HepG2 (cell line): Measurements from ENCODE around the gene GNG3. TPM values are rescaled to one million over a fixed set of nuclear protein-coding genes. Genes with fewer than 3 reads are reported as not detected.

ENCODE experiments used
- ATAD3A ChIP-seq: sonication (generic); formaldehyde crosslinking; IDR thresholded peaks from 2 replicates; pipeline ENCODE4 v1.4.0; 2020; ENCODE audit warnings: missing genetic modification reagents
- ESRRA ChIP-seq: sonication (generic); formaldehyde crosslinking; IDR thresholded peaks from 2 replicates; pipeline ENCODE4 v1.5.1; 2020; ENCODE audit warnings: mild to moderate bottlenecking, low read depth, missing genetic modification reagents
- MYC ChIP-seq: sonication (generic); formaldehyde crosslinking; IDR thresholded peaks from 2 replicates; pipeline ENCODE4 v1.9.0; 2021; ENCODE audit warnings: missing genetic modification reagents, borderline replicate concordance
- MZF1 ChIP-seq: sonication (generic); formaldehyde crosslinking; IDR thresholded peaks from 2 replicates; pipeline ENCODE4 v1.8.1; 2023; ENCODE audit warnings: mild to moderate bottlenecking, missing genetic modification reagents, borderline replicate concordance
- PTBP1 ChIP-seq: fragments of 200-400 bp; formaldehyde crosslinking; IDR thresholded peaks from 2 replicates; pipeline ENCODE4 v1.6.1; 2018; ENCODE audit warnings: low read length, low read depth; ENCODE audit not compliant: poor library complexity, severe bottlenecking
- SAFB2 ChIP-seq: sonication (generic); formaldehyde crosslinking; IDR thresholded peaks from 2 replicates; pipeline ENCODE4 v1.5.1; 2020; ENCODE audit warnings: missing genetic modification reagents, low read depth, mild to moderate bottlenecking, borderline replicate concordance
- SRSF9 ChIP-seq: fragments of 200-400 bp; formaldehyde crosslinking; IDR thresholded peaks from 2 replicates; pipeline ENCODE4 v1.6.1; 2018; ENCODE audit warnings: borderline replicate concordance, mild to moderate bottlenecking, low read depth, low read length; ENCODE audit not compliant: insufficient read depth, poor library complexity, severe bottlenecking
- TBX2 ChIP-seq: sonication (generic); formaldehyde crosslinking; IDR thresholded peaks from 2 replicates; pipeline ENCODE4 v1.5.0; 2020; ENCODE audit warnings: missing genetic modification reagents, mild to moderate bottlenecking, borderline replicate concordance
- YY1 ChIP-seq: IDR thresholded peaks from 2 replicates; pipeline ENCODE4 v1.6.1; 2011; ENCODE audit warnings: low read length, low read depth, moderate library complexity, mild to moderate bottlenecking; ENCODE audit not compliant: insufficient read depth, insufficient replicate concordance
- ZFAT ChIP-seq: sonication (generic); formaldehyde crosslinking; conservative IDR thresholded peaks from 2 replicates; pipeline ENCODE4 v1.8.1; 2023; ENCODE audit warnings: missing genetic modification reagents, inconsistent platforms
- ZFP36L1 ChIP-seq: sonication (generic); formaldehyde crosslinking; IDR thresholded peaks from 2 replicates; pipeline ENCODE4 v1.8.0; 2022; ENCODE audit warnings: mild to moderate bottlenecking, missing genetic modification reagents, moderate library complexity
- ZNF136 ChIP-seq: sonication (generic); formaldehyde crosslinking; IDR thresholded peaks from 2 replicates; pipeline ENCODE4 v1.8.1; 2022; ENCODE audit warnings: low read depth, mild to moderate bottlenecking, moderate library complexity, missing genetic modification reagents
- ZNF33A ChIP-seq: sonication (generic); formaldehyde crosslinking; IDR thresholded peaks from 2 replicates; pipeline ENCODE4 v1.5.1; 2020; ENCODE audit warnings: missing genetic modification reagents, mild to moderate bottlenecking, moderate library complexity, borderline replicate concordance
- ZNF629 ChIP-seq: sonication (generic); formaldehyde crosslinking; conservative IDR thresholded peaks from 2 replicates; pipeline ENCODE4 v1.5.0; 2020; ENCODE audit warnings: missing genetic modification reagents
- ZNF766 ChIP-seq: sonication (generic); formaldehyde crosslinking; IDR thresholded peaks from 2 replicates; pipeline ENCODE4 v1.5.0; 2020; ENCODE audit warnings: missing genetic modification reagents, borderline replicate concordance
- ZNF772 ChIP-seq: sonication (generic); formaldehyde crosslinking; IDR thresholded peaks from 2 replicates; pipeline ENCODE4 v1.5.0; 2020; ENCODE audit warnings: mild to moderate bottlenecking, missing genetic modification reagents
- polyA plus RNA-seq, 8 experiments: library from polyadenylated mRNA; depleted of rRNA in 3 of 8; stranded (reverse) in 7 of 8; unstranded in 1 of 8; fragments of >200 nt; fragmentation: Illumina TruSeq in 4 of 8; extraction: Trizol in 4 of 8; gene quantifications; 2 replicates each; pipeline versions ENCODE4 v1.2.1 to v1.2.3, GENCODE V29; 2011 to 2016; ENCODE audit warnings: low read depth in 4 of 8, missing spikeins in 1 of 8, mixed read lengths in 1 of 8; ENCODE audit not compliant: insufficient read depth in 1 of 8
- total RNA-seq, 5 experiments: library from RNA; depleted of rRNA; stranded (reverse); fragments of >200 nt; fragmentation: Illumina TruSeq; extraction: Trizol; gene quantifications; 2 replicates each; pipeline ENCODE4 v1.2.3, GENCODE V29; 2016; ENCODE audit warnings: low read depth in 1 of 5
- TF ChIP-seq, protein P1 (sequence below): fragments of 450-650 bp; IDR thresholded peaks from 2 replicates; pipeline ENCODE4 v1.6.1; 2017; ENCODE audit warnings: mild to moderate bottlenecking
- TF ChIP-seq, protein P2 (sequence below): sonication (generic); formaldehyde crosslinking; IDR thresholded peaks from 2 replicates; pipeline ENCODE4 v1.5.1; 2020; ENCODE audit warnings: mild to moderate bottlenecking, missing genetic modification reagents, borderline replicate concordance
- TF ChIP-seq, protein P3 (sequence below): sonication (generic); formaldehyde crosslinking; IDR thresholded peaks from 2 replicates; pipeline ENCODE4 v1.8.1; 2023; ENCODE audit warnings: mild to moderate bottlenecking, missing genetic modification reagents

The GNG3 gene
- total and polyA plus RNA-seq, 2 of the 13 experiments (the other 11 are each of a cell fraction or from before 2014, with no cell fraction given) = not detected

DNA sequence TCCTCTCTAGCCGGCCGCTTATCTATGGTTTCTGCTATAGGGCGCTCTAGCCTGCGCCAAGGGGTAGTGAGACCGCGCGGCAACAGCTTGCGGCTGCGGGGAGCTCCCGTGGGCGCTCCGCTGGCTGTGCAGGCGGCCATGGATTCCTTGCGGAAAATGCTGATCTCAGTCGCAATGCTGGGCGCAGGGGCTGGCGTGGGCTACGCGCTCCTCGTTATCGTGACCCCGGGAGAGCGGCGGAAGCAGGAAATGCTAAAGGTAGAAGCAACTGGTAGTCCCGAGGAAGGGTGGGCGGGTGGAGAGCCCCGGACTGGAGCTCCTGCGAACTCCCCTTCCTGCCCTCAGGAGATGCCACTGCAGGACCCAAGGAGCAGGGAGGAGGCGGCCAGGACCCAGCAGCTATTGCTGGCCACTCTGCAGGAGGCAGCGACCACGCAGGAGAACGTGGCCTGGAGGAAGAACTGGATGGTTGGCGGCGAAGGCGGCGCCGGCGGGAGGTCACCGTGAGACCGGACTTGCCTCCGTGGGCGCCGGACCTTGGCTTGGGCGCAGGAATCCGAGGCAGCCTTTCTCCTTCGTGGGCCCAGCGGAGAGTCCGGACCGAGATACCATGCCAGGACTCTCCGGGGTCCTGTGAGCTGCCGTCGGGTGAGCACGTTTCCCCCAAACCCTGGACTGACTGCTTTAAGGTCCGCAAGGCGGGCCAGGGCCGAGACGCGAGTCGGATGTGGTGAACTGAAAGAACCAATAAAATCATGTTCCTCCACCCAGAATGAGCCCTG lies 35.7 kb upstream of the GNG3 start, which contains the start of the genes LBHD1 and UQCC3 (continued):
- TF ChIP-seq ZNF766 (CRISPR knock-in tag) (peak; percentile 69; the same call in 1 of the 2 replicates), ESRRA (peak; percentile 51), ZFAT (CRISPR knock-in tag) (no peak), PTBP1 (peak; percentile 24), ZNF629 (0 out of 2 replicates have a peak, but pooled peaks have one; percentile 15), SRSF9 (no peak), SAFB2 (CRISPR knock-in tag) (no peak; the same call in 1 of the 2 replicates), ATAD3A (CRISPR knock-in tag) (no peak), YY1 (peak; percentile 86), ZNF33A (CRISPR knock-in tag) (no peak), ZFP36L1 (CRISPR knock-in tag) (0 out of 2 replicates have a peak, but pooled peaks have one; percentile 36), MZF1 (CRISPR knock-in tag) (0 out of 2 replicates have a peak, but pooled peaks have one; percentile 19), ZNF136 (no peak), MYC (peak; percentile 69), TBX2 (CRISPR knock-in tag) (peak; percentile 47), ZNF772 (CRISPR knock-in tag) (peak; percentile 45)
- TF ChIP-seq, protein P1, sequence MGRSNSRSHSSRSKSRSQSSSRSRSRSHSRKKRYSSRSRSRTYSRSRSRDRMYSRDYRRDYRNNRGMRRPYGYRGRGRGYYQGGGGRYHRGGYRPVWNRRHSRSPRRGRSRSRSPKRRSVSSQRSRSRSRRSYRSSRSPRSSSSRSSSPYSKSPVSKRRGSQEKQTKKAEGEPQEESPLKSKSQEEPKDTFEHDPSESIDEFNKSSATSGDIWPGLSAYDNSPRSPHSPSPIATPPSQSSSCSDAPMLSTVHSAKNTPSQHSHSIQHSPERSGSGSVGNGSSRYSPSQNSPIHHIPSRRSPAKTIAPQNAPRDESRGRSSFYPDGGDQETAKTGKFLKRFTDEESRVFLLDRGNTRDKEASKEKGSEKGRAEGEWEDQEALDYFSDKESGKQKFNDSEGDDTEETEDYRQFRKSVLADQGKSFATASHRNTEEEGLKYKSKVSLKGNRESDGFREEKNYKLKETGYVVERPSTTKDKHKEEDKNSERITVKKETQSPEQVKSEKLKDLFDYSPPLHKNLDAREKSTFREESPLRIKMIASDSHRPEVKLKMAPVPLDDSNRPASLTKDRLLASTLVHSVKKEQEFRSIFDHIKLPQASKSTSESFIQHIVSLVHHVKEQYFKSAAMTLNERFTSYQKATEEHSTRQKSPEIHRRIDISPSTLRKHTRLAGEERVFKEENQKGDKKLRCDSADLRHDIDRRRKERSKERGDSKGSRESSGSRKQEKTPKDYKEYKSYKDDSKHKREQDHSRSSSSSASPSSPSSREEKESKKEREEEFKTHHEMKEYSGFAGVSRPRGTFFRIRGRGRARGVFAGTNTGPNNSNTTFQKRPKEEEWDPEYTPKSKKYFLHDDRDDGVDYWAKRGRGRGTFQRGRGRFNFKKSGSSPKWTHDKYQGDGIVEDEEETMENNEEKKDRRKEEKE = no peak
- TF ChIP-seq, protein P2, sequence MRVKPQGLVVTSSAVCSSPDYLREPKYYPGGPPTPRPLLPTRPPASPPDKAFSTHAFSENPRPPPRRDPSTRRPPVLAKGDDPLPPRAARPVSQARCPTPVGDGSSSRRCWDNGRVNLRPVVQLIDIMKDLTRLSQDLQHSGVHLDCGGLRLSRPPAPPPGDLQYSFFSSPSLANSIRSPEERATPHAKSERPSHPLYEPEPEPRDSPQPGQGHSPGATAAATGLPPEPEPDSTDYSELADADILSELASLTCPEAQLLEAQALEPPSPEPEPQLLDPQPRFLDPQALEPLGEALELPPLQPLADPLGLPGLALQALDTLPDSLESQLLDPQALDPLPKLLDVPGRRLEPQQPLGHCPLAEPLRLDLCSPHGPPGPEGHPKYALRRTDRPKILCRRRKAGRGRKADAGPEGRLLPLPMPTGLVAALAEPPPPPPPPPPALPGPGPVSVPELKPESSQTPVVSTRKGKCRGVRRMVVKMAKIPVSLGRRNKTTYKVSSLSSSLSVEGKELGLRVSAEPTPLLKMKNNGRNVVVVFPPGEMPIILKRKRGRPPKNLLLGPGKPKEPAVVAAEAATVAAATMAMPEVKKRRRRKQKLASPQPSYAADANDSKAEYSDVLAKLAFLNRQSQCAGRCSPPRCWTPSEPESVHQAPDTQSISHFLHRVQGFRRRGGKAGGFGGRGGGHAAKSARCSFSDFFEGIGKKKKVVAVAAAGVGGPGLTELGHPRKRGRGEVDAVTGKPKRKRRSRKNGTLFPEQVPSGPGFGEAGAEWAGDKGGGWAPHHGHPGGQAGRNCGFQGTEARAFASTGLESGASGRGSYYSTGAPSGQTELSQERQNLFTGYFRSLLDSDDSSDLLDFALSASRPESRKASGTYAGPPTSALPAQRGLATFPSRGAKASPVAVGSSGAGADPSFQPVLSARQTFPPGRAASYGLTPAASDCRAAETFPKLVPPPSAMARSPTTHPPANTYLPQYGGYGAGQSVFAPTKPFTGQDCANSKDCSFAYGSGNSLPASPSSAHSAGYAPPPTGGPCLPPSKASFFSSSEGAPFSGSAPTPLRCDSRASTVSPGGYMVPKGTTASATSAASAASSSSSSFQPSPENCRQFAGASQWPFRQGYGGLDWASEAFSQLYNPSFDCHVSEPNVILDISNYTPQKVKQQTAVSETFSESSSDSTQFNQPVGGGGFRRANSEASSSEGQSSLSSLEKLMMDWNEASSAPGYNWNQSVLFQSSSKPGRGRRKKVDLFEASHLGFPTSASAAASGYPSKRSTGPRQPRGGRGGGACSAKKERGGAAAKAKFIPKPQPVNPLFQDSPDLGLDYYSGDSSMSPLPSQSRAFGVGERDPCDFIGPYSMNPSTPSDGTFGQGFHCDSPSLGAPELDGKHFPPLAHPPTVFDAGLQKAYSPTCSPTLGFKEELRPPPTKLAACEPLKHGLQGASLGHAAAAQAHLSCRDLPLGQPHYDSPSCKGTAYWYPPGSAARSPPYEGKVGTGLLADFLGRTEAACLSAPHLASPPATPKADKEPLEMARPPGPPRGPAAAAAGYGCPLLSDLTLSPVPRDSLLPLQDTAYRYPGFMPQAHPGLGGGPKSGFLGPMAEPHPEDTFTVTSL (CRISPR knock-in tag) = no peak
- TF ChIP-seq, protein P3, sequence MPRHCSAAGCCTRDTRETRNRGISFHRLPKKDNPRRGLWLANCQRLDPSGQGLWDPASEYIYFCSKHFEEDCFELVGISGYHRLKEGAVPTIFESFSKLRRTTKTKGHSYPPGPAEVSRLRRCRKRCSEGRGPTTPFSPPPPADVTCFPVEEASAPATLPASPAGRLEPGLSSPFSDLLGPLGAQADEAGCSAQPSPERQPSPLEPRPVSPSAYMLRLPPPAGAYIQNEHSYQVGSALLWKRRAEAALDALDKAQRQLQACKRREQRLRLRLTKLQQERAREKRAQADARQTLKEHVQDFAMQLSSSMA (CRISPR knock-in tag) = peak; percentile 65; the same call in 1 of the 2 replicates
